Measurements from ENCODE around the gene CPO.

The CPO gene

GRCh38 chr2:206981086-206981674, 41.9 kb downstream of the CPO start:
- ATAC-seq = peak; percentile 12; the same call in 2 of the 3 replicates
- TF ChIP-seq PPARA (CRISPR knock-in tag; IDR thresholded peaks at IDR 0.05; ENCODE audit: borderline replicate concordance) = no peak
- no peak for TF ChIP-seq CREB5 (CRISPR knock-in tag; IDR thresholded peaks at IDR 0.05; ENCODE audit: low read depth)
- TF ChIP-seq CSDC2 (CRISPR knock-in tag; IDR thresholded peaks at IDR 0.05) = no peak
- TF ChIP-seq POU6F1 (CRISPR knock-in tag; IDR thresholded peaks at IDR 0.05; ENCODE audit: borderline replicate concordance, low read depth) = no peak
- no peak for TF ChIP-seq ZC3H10 (CRISPR knock-in tag; IDR thresholded peaks at IDR 0.05)
- no peak for TF ChIP-seq TSHZ2 (CRISPR knock-in tag; IDR thresholded peaks at IDR 0.05)
- no peak for TF ChIP-seq SNAI2 (CRISPR knock-in tag; IDR thresholded peaks at IDR 0.05)
- TF ChIP-seq GLIS3 (CRISPR knock-in tag; IDR thresholded peaks at IDR 0.05) = no peak
- TF ChIP-seq ARNTL (CRISPR knock-in tag; IDR thresholded peaks at IDR 0.05; ENCODE audit: borderline replicate concordance, low read depth) = no peak
- no peak for TF ChIP-seq RARB (CRISPR knock-in tag; IDR thresholded peaks at IDR 0.05)
- TF ChIP-seq BACH2 (CRISPR knock-in tag; IDR thresholded peaks at IDR 0.05; ENCODE audit: borderline replicate concordance) = no peak
- no peak for TF ChIP-seq ESRRG (CRISPR knock-in tag; IDR thresholded peaks at IDR 0.05)
- TF ChIP-seq TCF4 (CRISPR knock-in tag; IDR thresholded peaks at IDR 0.05; ENCODE audit: borderline replicate concordance) = no peak
- no peak for TF ChIP-seq OSR1 (CRISPR knock-in tag; IDR thresholded peaks at IDR 0.05)
- no peak for TF ChIP-seq CSRNP3 (CRISPR knock-in tag; IDR thresholded peaks at IDR 0.05)
- TF ChIP-seq PATZ1 (CRISPR knock-in tag; IDR thresholded peaks at IDR 0.05; ENCODE audit: borderline replicate concordance) = no peak
- TF ChIP-seq ZNF565 (CRISPR knock-in tag; conservative IDR thresholded peaks at IDR 0.05; ENCODE audit: low read depth) = no peak
- no peak for TF ChIP-seq TOX (CRISPR knock-in tag; IDR thresholded peaks at IDR 0.05; ENCODE audit: borderline replicate concordance)
- TF ChIP-seq ZNF8 (CRISPR knock-in tag; IDR thresholded peaks at IDR 0.05) = no peak

GRCh38 chr2:206981739-206982340, 42.5 kb downstream of the CPO start:
- ATAC-seq = peak; percentile 99
- TF ChIP-seq TCF4 (CRISPR knock-in tag; IDR thresholded peaks at IDR 0.05; ENCODE audit: borderline replicate concordance) (peak; percentile 62; the same call in 1 of the 2 replicates), PATZ1 (CRISPR knock-in tag; IDR thresholded peaks at IDR 0.05; ENCODE audit: borderline replicate concordance) (no peak)

Measured in SK-N-SH treated with all-trans-retinoic acid at 6 μM for 48 hours (cell line).